Psoas muscle (tissue), 8 donors: ENCODE measurements around the gene SGSM2. TPM values are rescaled to one million over a fixed set of nuclear protein-coding genes. Genes with fewer than 3 reads are reported as not detected.
A peak's percentile ranks its signal among the peaks of the same experiment; 100 is the strongest.

ENCODE experiments used
- ATAC-seq, 4 donors: fragments of 200-7000 bp; cut with Tn5 transposase; one replicate each; pipeline ENCODE4 v1.9.1; 2020; ENCODE audit warnings: moderate library complexity in 3 of 4, mild to moderate bottlenecking in 2 of 4
- DNase-seq, 2 donors: peaks; one replicate each; pipeline ENCODE4 v3.0.0-alpha.2; 2020
- H3K27ac ChIP-seq: fragments of 200-600 bp; one replicate; pipeline ENCODE4 v1.8.0; 2022
- H3K27me3 ChIP-seq, 3 donors: fragments of 200-600 bp in 1 of 3; one replicate each; pipeline versions ENCODE4 v1.6.1 to v1.8.0; 2013 to 2022; ENCODE audit warnings: low read length in 2 of 3, mild to moderate bottlenecking in 2 of 3, moderate library complexity in 1 of 3; ENCODE audit not compliant: insufficient read depth in 3 of 3
- H3K36me3 ChIP-seq, 2 donors: fragments of 200-600 bp in 1 of 2; one replicate each; pipeline versions ENCODE4 v1.6.1 to v1.8.0; 2013 to 2022; ENCODE audit warnings: low read depth in 1 of 2, mild to moderate bottlenecking in 1 of 2, moderate library complexity in 1 of 2; ENCODE audit not compliant: insufficient read depth in 1 of 2
- H3K4me1 ChIP-seq: fragments of 200-600 bp; one replicate; pipeline ENCODE4 v1.8.0; 2022
- H3K4me3 ChIP-seq: fragments of 200-600 bp; one replicate; pipeline ENCODE4 v1.8.0; 2022; ENCODE audit warnings: mild to moderate bottlenecking
- H3K9me3 ChIP-seq: fragments of 200-600 bp; one replicate; pipeline ENCODE4 v1.8.0; 2022
- WGBS, 3 donors: extraction: QIAGEN DNeasy Blood & Tissue Kit; methylation state at CpG; one replicate each; pipeline versions ENCODE4 v1.1.6 to v1.1.7; 2013; 5-methylcytosine and 5-hydroxymethylcytosine counted together
- intact Hi-C, 2 donors: fragments of 100-400 bp; cut with DNase I; formaldehyde crosslinking; loops; one replicate each; pipeline versions ENCODE4 v1.11.0 to v1.14.2; 2022
- polyA plus RNA-seq, 3 donors: library from polyadenylated mRNA; stranded (reverse); fragments of 200-250 nt; gene quantifications; one replicate each; pipeline ENCODE4 v1.2.3, GENCODE V29; 2013
- total RNA-seq, 4 donors: library from RNA; stranded (reverse); fragmentation: NEBNext Ultra II Directional in 2 of 4; extraction: Animal tissue kit (Norgen Biotek cat#: 25700) in 2 of 4; gene quantifications; one replicate each; pipeline versions ENCODE4 v1.2.1 to v1.2.4, GENCODE V29; 2021 to 2023
- TF ChIP-seq, protein P1 (sequence below): fragments of 200-600 bp; IDR thresholded peaks from one replicate; pipeline ENCODE4 v1.8.0; 2022; ENCODE audit warnings: antibody characterized with exemption
- donor health status: healthy with polysubstance abuse.
- donor health status: DM: no; HTN: no; CAD: no; lungs with moderate emphysema.
- donor health status: Bipolar disorder and iron deficiency.
- donor health status: healthy.
- donor health status: DM: yes; HTN: yes; CAD: no.
- donor health status: DM: no; HTN: no; CAD: no.
- donor health status: DM: no; HTN: no; CAD: no.
- donor health status: DM: yes; HTN: yes; CAD: no.

The SGSM2 gene
- total and polyA plus RNA-seq, 7 donors, result 9.6 to 25.6 (median 13.5) TPM

DNA sequence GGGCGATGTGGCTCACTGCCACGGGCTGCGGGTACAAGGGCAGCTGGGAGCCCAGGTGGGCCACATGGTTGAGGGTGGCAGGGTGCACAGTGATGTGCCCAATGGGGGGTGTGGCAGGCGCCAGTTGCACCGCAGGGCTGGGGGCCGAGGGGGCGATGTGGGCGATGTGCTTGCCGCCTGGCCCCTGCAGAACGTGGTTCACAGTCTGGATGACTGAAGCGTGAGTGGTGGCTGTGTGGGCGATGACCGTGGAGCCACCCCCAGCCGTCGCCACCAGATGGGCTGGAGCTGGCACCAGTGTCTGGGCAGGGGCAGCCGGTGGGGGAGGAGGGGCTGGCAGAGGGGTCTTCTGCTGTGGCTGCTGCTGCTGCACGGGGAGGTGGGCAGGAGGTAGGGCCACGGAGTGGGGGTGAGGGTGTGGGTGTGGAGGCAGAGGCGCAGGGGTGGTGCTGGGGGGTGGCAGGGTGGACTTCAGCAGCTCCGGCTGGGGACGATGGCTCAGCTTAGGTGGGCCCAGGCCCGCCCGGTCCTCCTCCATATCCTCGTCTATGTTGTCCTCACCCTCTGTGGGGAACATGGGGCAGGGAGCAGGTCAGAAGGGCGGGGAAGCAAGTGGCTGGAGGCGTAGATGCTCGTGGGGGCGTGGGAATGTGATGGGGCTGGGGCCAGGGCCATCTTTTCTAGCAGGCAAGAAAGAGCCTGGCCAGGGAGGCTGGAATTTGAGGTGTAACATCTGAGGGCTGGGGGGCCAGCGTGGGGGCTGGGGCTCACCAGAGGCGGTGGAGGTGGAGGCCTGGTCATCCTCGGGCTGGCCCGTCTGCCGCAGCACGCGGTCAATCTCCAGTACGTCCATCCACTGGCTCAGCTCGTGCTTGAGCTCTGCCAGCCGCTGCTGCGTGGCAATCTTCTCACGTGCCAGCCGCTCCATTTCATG lies 50.1 kb downstream of the SGSM2 start:
- no peak overlapping the region for H3K27ac ChIP-seq
- ATAC-seq (no peak), DNase-seq (peak in 1 of 2 donors; percentile 13)
- 79 to 89% (median 81%) methylated on average over 39 to 41 of the region's 41 CpGs for WGBS, 3 donors
- intact Hi-C loops, result no loop called here
- no peaks in the 10 kb centered on the region for H3K9me3 ChIP-seq
- no peak overlapping the region for H3K4me3 ChIP-seq
- TF ChIP-seq, protein P1, sequence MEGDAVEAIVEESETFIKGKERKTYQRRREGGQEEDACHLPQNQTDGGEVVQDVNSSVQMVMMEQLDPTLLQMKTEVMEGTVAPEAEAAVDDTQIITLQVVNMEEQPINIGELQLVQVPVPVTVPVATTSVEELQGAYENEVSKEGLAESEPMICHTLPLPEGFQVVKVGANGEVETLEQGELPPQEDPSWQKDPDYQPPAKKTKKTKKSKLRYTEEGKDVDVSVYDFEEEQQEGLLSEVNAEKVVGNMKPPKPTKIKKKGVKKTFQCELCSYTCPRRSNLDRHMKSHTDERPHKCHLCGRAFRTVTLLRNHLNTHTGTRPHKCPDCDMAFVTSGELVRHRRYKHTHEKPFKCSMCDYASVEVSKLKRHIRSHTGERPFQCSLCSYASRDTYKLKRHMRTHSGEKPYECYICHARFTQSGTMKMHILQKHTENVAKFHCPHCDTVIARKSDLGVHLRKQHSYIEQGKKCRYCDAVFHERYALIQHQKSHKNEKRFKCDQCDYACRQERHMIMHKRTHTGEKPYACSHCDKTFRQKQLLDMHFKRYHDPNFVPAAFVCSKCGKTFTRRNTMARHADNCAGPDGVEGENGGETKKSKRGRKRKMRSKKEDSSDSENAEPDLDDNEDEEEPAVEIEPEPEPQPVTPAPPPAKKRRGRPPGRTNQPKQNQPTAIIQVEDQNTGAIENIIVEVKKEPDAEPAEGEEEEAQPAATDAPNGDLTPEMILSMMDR, result no peak
- H3K27me3 ChIP-seq, result no peaks in the 10 kb centered on the region
- H3K4me1 ChIP-seq, result peaks cover 73% of the 10 kb centered on the region
- peaks cover 0 to 21% of the 10 kb centered on the region in 2 donors for H3K36me3 ChIP-seq

- intact Hi-C loops, result no loop called here
- Histone ChIP-seq H3K36me3 (peaks cover 0 to 21% of the 10 kb centered on the region in 2 donors), H3K9me3 (no peaks in the 10 kb centered on the region), H3K4me3 (no peak overlapping the region), H3K4me1 (peaks cover 66% of the 10 kb centered on the region), H3K27me3 (no peaks in the 10 kb centered on the region), H3K27ac (no peak overlapping the region)
- WGBS, 3 donors, result 79 to 89% (median 80%) methylated on average over 20 to 21 of the region's 21 CpGs
- ATAC-seq (no peak), DNase-seq (no peak)
- TF ChIP-seq, protein P1, result no peak
Observed at GRCh38 chr17:2388020-2388682, 50.9 kb downstream of the SGSM2 start.

- peaks cover 61% of the 10 kb centered on the region for H3K4me1 ChIP-seq
- no peak for DNase-seq
Observed at GRCh38 chr17:2388683-2389055, 51.4 kb downstream of the SGSM2 start.

GRCh38 chr17:2390199-2390836 lies 53.0 kb downstream of the SGSM2 start:
- H3K4me1 ChIP-seq, result peaks cover 60% of the 10 kb centered on the region
- H3K36me3 ChIP-seq, result peaks cover 0 to 21% of the 10 kb centered on the region in 2 donors
- DNase-seq, result peak; percentile 39 to 45
- peak overlapping the region; percentile 100 for H3K27ac ChIP-seq
- ATAC-seq, result no peak
- no peaks in the 10 kb centered on the region for H3K27me3 ChIP-seq
- H3K9me3 ChIP-seq, result no peaks in the 10 kb centered on the region
- no peak overlapping the region for H3K4me3 ChIP-seq
- intact Hi-C loops, result no loop called here
- TF ChIP-seq, protein P1, result no peak
- WGBS, 3 donors, result 75 to 78% (median 76%) methylated on average over 12 of the region's 12 CpGs

More at GRCh38 chr17:2388683-2389055, 51.4 kb downstream of the SGSM2 start:
- peaks cover 0 to 21% of the 10 kb centered on the region in 2 donors for H3K36me3 ChIP-seq
- intact Hi-C loops, result no loop called here
- no peak overlapping the region for H3K4me3 ChIP-seq
- ATAC-seq, result no peak
- 88 to 90% (median 89%) methylated on average over 15 of the region's 15 CpGs for WGBS, 3 donors
- no peaks in the 10 kb centered on the region for H3K9me3 ChIP-seq
- TF ChIP-seq, protein P1, result no peak
- no peaks in the 10 kb centered on the region for H3K27me3 ChIP-seq
- peak overlapping the region; percentile 100 for H3K27ac ChIP-seq
